ENCODE measurements around the gene DUSP3.

Gene DUSP3

GRCh38 chr17:43778337-43779144 is at the start of gene DUSP3:
TSS of gene DUSP3 (minus strand) at chr17:43778977. CDS start at chr17:43778924, 53 bp downstream.
- TF ChIP-seq EP300 (IDR thresholded peaks at IDR 0.05; ENCODE audit: borderline replicate concordance) (peak; percentile 25; the same call in 1 of the 2 replicates), TEAD4 (IDR thresholded peaks at IDR 0.05) (peak; percentile 93), RAD21 (IDR thresholded peaks at IDR 0.05; ENCODE audit: low read depth) (no peak), FOXM1 (IDR thresholded peaks at IDR 0.05; ENCODE audit: borderline replicate concordance, low read depth) (no peak), REST (IDR thresholded peaks at IDR 0.05; ENCODE audit: low read depth) (no peak), NFIC (IDR thresholded peaks at IDR 0.05) (no peak), EGR1 (IDR thresholded peaks at IDR 0.05) (no peak), ZBTB7A (IDR thresholded peaks at IDR 0.05; ENCODE audit: low read depth) (no peak; the same call in 1 of the 2 replicates), TCF12 (IDR thresholded peaks at IDR 0.05; ENCODE audit: low read depth) (no peak; the same call in 1 of the 2 replicates), YY1 (IDR thresholded peaks at IDR 0.05; ENCODE audit: low read depth) (peak; percentile 82), CEBPB (IDR thresholded peaks at IDR 0.05) (no peak), CREB1 (IDR thresholded peaks at IDR 0.05; ENCODE audit: low read depth) (peak; percentile 85), TAF1 (IDR thresholded peaks at IDR 0.05; ENCODE audit: low read depth) (peak; percentile 62)
- TF ChIP-seq, protein P1, sequence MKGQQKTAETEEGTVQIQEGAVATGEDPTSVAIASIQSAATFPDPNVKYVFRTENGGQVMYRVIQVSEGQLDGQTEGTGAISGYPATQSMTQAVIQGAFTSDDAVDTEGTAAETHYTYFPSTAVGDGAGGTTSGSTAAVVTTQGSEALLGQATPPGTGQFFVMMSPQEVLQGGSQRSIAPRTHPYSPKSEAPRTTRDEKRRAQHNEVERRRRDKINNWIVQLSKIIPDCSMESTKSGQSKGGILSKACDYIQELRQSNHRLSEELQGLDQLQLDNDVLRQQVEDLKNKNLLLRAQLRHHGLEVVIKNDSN (IDR thresholded peaks at IDR 0.05) = peak; percentile 97
- TF ChIP-seq, protein P2, sequence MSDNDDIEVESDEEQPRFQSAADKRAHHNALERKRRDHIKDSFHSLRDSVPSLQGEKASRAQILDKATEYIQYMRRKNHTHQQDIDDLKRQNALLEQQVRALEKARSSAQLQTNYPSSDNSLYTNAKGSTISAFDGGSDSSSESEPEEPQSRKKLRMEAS (IDR thresholded peaks at IDR 0.05) = peak; percentile 38; the same call in 1 of the 2 replicates

GRCh38 chr17:43827596-43827995 is 48.8 kb upstream of the DUSP3 start:
- TF ChIP-seq, protein P1 (IDR thresholded peaks at IDR 0.05) = no peak
- TF ChIP-seq CEBPB (IDR thresholded peaks at IDR 0.05) (no peak), TCF12 (IDR thresholded peaks at IDR 0.05; ENCODE audit: low read depth) (no peak), RAD21 (IDR thresholded peaks at IDR 0.05; ENCODE audit: low read depth) (no peak), FOXM1 (IDR thresholded peaks at IDR 0.05; ENCODE audit: borderline replicate concordance, low read depth) (no peak), CREB1 (IDR thresholded peaks at IDR 0.05; ENCODE audit: low read depth) (no peak), TAF1 (IDR thresholded peaks at IDR 0.05; ENCODE audit: low read depth) (no peak), NFIC (IDR thresholded peaks at IDR 0.05) (no peak)

- no peak for TF ChIP-seq FOXM1 (IDR thresholded peaks at IDR 0.05; ENCODE audit: borderline replicate concordance, low read depth)
- TF ChIP-seq TAF1 (IDR thresholded peaks at IDR 0.05; ENCODE audit: low read depth) = no peak
- TF ChIP-seq, protein P1 (IDR thresholded peaks at IDR 0.05) = no peak
- TF ChIP-seq TEAD4 (IDR thresholded peaks at IDR 0.05) = no peak
- no peak for TF ChIP-seq CEBPB (IDR thresholded peaks at IDR 0.05)
- no peak for TF ChIP-seq REST (IDR thresholded peaks at IDR 0.05; ENCODE audit: low read depth)
- no peak for TF ChIP-seq NFIC (IDR thresholded peaks at IDR 0.05)
- no peak for TF ChIP-seq ZBTB7A (IDR thresholded peaks at IDR 0.05; ENCODE audit: low read depth)
- TF ChIP-seq EGR1 (IDR thresholded peaks at IDR 0.05) = no peak
These were observed 47.4 kb upstream of the DUSP3 start for GRCh38 chr17:43826206-43826605.

GRCh38 chr17:43825567-43825966 is 46.8 kb upstream of the DUSP3 start:
- TF ChIP-seq, protein P2 (IDR thresholded peaks at IDR 0.05) = no peak

DNA sequence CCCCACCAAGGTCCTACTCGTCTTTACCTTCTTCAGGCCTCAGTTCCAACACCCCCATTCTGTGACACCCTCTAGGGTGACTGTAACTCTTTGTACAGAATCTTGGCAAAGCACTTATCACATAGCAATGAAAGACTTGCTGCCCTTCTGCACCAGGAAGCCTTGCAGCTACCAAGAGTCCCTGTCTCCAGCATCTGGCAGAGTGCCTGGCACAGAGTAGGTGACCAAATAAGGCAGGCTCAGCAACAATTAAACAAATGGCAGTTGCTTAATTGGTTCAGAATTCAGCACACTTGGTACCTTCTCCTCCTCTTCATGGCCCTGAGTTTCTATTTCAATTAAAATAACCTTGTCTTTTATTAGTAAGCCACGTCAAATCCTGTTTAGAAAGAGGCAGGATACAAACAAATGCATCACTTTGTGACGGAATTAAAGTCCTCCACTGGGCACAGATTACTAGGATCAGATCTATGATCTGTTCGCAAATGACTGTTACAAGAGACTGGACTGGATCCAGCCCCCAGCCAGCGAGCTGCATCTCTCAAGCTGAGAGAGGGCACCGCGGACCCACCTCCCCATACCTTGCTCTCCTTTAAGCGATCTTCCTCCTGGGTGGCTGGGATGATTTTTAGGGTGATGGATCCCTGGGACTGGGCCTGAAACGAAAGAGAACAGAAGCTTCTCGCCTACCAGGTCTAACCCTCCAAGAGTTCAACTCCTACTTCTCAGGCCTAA is 44.7 kb upstream of the DUSP3 start:
- no peak for TF ChIP-seq RAD21 (IDR thresholded peaks at IDR 0.05; ENCODE audit: low read depth)
- no peak for TF ChIP-seq TEAD4 (IDR thresholded peaks at IDR 0.05)
- TF ChIP-seq TAF1 (IDR thresholded peaks at IDR 0.05; ENCODE audit: low read depth) = no peak
- no peak for TF ChIP-seq YY1 (IDR thresholded peaks at IDR 0.05; ENCODE audit: low read depth)
- no peak for TF ChIP-seq TCF12 (IDR thresholded peaks at IDR 0.05; ENCODE audit: low read depth)
- TF ChIP-seq, protein P2 (IDR thresholded peaks at IDR 0.05) = no peak
- no peak for TF ChIP-seq NFIC (IDR thresholded peaks at IDR 0.05)
- TF ChIP-seq EP300 (IDR thresholded peaks at IDR 0.05; ENCODE audit: borderline replicate concordance) = no peak
- no peak for TF ChIP-seq EGR1 (IDR thresholded peaks at IDR 0.05)
- no peak for TF ChIP-seq CEBPB (IDR thresholded peaks at IDR 0.05)
- no peak for TF ChIP-seq REST (IDR thresholded peaks at IDR 0.05; ENCODE audit: low read depth)
- TF ChIP-seq ZBTB7A (IDR thresholded peaks at IDR 0.05; ENCODE audit: low read depth) = no peak
- TF ChIP-seq, protein P1 (IDR thresholded peaks at IDR 0.05) = no peak
- no peak for TF ChIP-seq FOXM1 (IDR thresholded peaks at IDR 0.05; ENCODE audit: borderline replicate concordance, low read depth)
- TF ChIP-seq CREB1 (IDR thresholded peaks at IDR 0.05; ENCODE audit: low read depth) = no peak
